H9 (cell line): Measurements from ENCODE around the gene CLN3. TPM values are rescaled to one million over a fixed set of nuclear protein-coding genes. Genes with fewer than 3 reads are reported as not detected.
"Not testable (repeated sequence)": the region's sequence is repeated elsewhere in the genome, so short reads cannot be mapped to it uniquely, and the experiment has no call there.

Source experiments
- DNase-seq: peaks from one replicate; pipeline ENCODE4 v3.0.0-alpha.2; 2017
- H2AFZ ChIP-seq: one replicate; pipeline ENCODE4 v1.6.1; 2013; ENCODE audit warnings: mild to moderate bottlenecking, low read length, control low read depth, moderate library complexity
- H2AK5ac ChIP-seq: 2 replicates; pipeline ENCODE4 v1.6.1; 2013; ENCODE audit warnings: low read length, control low read depth, mixed read lengths; ENCODE audit not compliant: insufficient read length
- H2BK120ac ChIP-seq: one replicate; pipeline ENCODE4 v1.6.1; 2013; ENCODE audit warnings: low read depth, mild to moderate bottlenecking, low read length, control low read depth, inconsistent platforms; ENCODE audit not compliant: poor library complexity, severe bottlenecking
- H2BK12ac ChIP-seq: 2 replicates; pipeline ENCODE4 v1.6.1; 2013; ENCODE audit warnings: low read length, control low read depth, mixed read lengths, low read depth; ENCODE audit not compliant: insufficient read length
- H2BK15ac ChIP-seq: 2 replicates; pipeline ENCODE4 v1.6.1; 2013; ENCODE audit warnings: low read depth, low read length, control low read depth
- H2BK20ac ChIP-seq: one replicate; pipeline ENCODE4 v1.6.1; 2013; ENCODE audit warnings: low read depth, mild to moderate bottlenecking, low read length, control low read depth, inconsistent platforms; ENCODE audit not compliant: poor library complexity, severe bottlenecking
- H2BK5ac ChIP-seq: 2 replicates; pipeline ENCODE4 v1.6.1; 2013; ENCODE audit warnings: low read length, control low read depth, mixed read lengths; ENCODE audit not compliant: insufficient read length
- H3K14ac ChIP-seq: 2 replicates; pipeline ENCODE4 v1.6.1; 2013; ENCODE audit warnings: low read length, control low read depth; ENCODE audit not compliant: insufficient read depth
- H3K18ac ChIP-seq: 2 replicates; pipeline ENCODE4 v1.6.1; 2013; ENCODE audit warnings: low read depth, mild to moderate bottlenecking, mixed read lengths, low read length, control low read depth; ENCODE audit not compliant: insufficient read length
- H3K23ac ChIP-seq: 2 replicates; pipeline ENCODE4 v1.6.1; 2013; ENCODE audit warnings: low read length, control low read depth, mixed read lengths, low read depth; ENCODE audit not compliant: insufficient read length
- H3K23me2 ChIP-seq: 2 replicates; pipeline ENCODE4 v1.6.1; 2013; ENCODE audit warnings: low read depth, mild to moderate bottlenecking, mixed read lengths, low read length, control low read depth; ENCODE audit not compliant: insufficient read length, poor library complexity, severe bottlenecking
- H3K27ac ChIP-seq: 2 replicates; pipeline ENCODE4 v1.5.1; 2013; ENCODE audit warnings: low read length, control low read depth, mixed read lengths, low read depth; ENCODE audit not compliant: insufficient read length
- H3K27me3 ChIP-seq: 2 replicates; pipeline ENCODE4 v1.6.1; 2013; ENCODE audit warnings: low read length, control low read depth, inconsistent platforms; ENCODE audit not compliant: insufficient read depth
- H3K4ac ChIP-seq: 2 replicates; pipeline ENCODE4 v1.6.1; 2013; ENCODE audit warnings: low read depth, mild to moderate bottlenecking, control low read depth, inconsistent platforms, low read length, moderate library complexity
- H3K4me1 ChIP-seq: 2 replicates; pipeline ENCODE4 v1.6.1; 2013; ENCODE audit warnings: low read length, control low read depth, inconsistent platforms; ENCODE audit not compliant: insufficient read depth
- H3K4me2 ChIP-seq: 2 replicates; pipeline ENCODE4 v1.6.1; 2013; ENCODE audit warnings: low read length, control low read depth, mixed read lengths; ENCODE audit not compliant: insufficient read length, insufficient read depth
- H3K56ac ChIP-seq: 2 replicates; pipeline ENCODE4 v1.6.1; 2013; ENCODE audit warnings: low read depth, mild to moderate bottlenecking, mixed read lengths, low read length, control low read depth; ENCODE audit not compliant: insufficient read length
- H3K79me1 ChIP-seq: 2 replicates; pipeline ENCODE4 v1.6.1; 2013; ENCODE audit warnings: low read depth, mild to moderate bottlenecking, moderate library complexity, low read length, control low read depth, inconsistent platforms; ENCODE audit not compliant: insufficient read depth, poor library complexity, severe bottlenecking
- H3K79me2 ChIP-seq: 2 replicates; pipeline ENCODE4 v1.6.1; 2013; ENCODE audit warnings: low read length, control low read depth, inconsistent platforms; ENCODE audit not compliant: insufficient read depth
- H3K9ac ChIP-seq: 2 replicates; pipeline ENCODE4 v1.6.1; 2013; ENCODE audit warnings: low read length, control low read depth, mixed read lengths; ENCODE audit not compliant: insufficient read length; ENCODE audit errors: extremely low read depth
- H3K9me3 ChIP-seq: one replicate; pipeline ENCODE4 v1.6.1; 2013; ENCODE audit warnings: low read depth, low read length, inconsistent platforms; ENCODE audit not compliant: control insufficient read depth
- H3T11ph ChIP-seq: one replicate; pipeline ENCODE4 v1.6.1; 2013; ENCODE audit warnings: mild to moderate bottlenecking, low read length, control low read depth, inconsistent platforms
- H4K20me1 ChIP-seq: one replicate; pipeline ENCODE4 v1.6.1; 2013; ENCODE audit not compliant: control insufficient read depth, insufficient read length, insufficient read depth
- H4K5ac ChIP-seq: 2 replicates; pipeline ENCODE4 v1.6.1; 2013; ENCODE audit warnings: low read depth, mild to moderate bottlenecking, mixed read lengths, low read length, control low read depth; ENCODE audit not compliant: insufficient read length
- H4K8ac ChIP-seq: replicated peaks from 2 replicates; pipeline ENCODE4 v1.6.1; 2013; ENCODE audit warnings: low read length, control low read depth, mixed read lengths, low read depth; ENCODE audit not compliant: insufficient read length
- H4K91ac ChIP-seq: 2 replicates; pipeline ENCODE4 v1.6.1; 2013; ENCODE audit warnings: low read depth, mild to moderate bottlenecking, moderate library complexity, mixed read lengths, low read length, control low read depth; ENCODE audit not compliant: insufficient read length
- H3K27ac Mint-ChIP-seq, 3 experiments: 2 replicates in 2 of 3; 3 replicates in 1 of 3; pipeline ENCODE4 v1.8.0; 2020 to 2021; ENCODE audit warnings: mixed read lengths in 3 of 3, mild to moderate bottlenecking in 1 of 3, moderate library complexity in 1 of 3
- H3K27me3 Mint-ChIP-seq: 2 replicates; pipeline ENCODE4 v1.8.0; 2021; ENCODE audit warnings: low read depth, mild to moderate bottlenecking, moderate library complexity, mixed read lengths
- H3K36me3 Mint-ChIP-seq, 3 experiments: 2 replicates in 2 of 3; 3 replicates in 1 of 3; pipeline ENCODE4 v1.8.0; 2020 to 2021; ENCODE audit warnings: low read depth in 3 of 3, mixed read lengths in 3 of 3; ENCODE audit not compliant: insufficient read depth in 1 of 3
- H3K4me1 Mint-ChIP-seq, 2 experiments: 2 replicates each; pipeline ENCODE4 v1.8.0; 2020; ENCODE audit warnings: mixed read lengths in 2 of 2
- H3K4me3 Mint-ChIP-seq, 2 experiments: 2 replicates in 1 of 2; 3 replicates in 1 of 2; pipeline ENCODE4 v1.8.0; 2020 to 2021; ENCODE audit warnings: mild to moderate bottlenecking in 2 of 2, mixed read lengths in 2 of 2, moderate library complexity in 1 of 2
- H3K9me3 Mint-ChIP-seq, 2 experiments: 2 replicates in 1 of 2; 3 replicates in 1 of 2; pipeline ENCODE4 v1.8.0; 2020; ENCODE audit warnings: mild to moderate bottlenecking in 2 of 2, mixed read lengths in 2 of 2, moderate library complexity in 1 of 2
- CTCF ChIP-seq: fragments of 200-600 bp; sonication (generic); conservative IDR thresholded peaks from 3 replicates; pipeline ENCODE4 v1.8.0; 2021; ENCODE audit warnings: antibody characterized with exemption, mild to moderate bottlenecking
- WGBS: extraction: QIAGEN DNeasy Blood & Tissue Kit; methylation state at CpG from one replicate; pipeline ENCODE4 v1.1.7; 2013; ENCODE audit warnings: missing lambda C conversion rate, low lambda C conversion rate, mixed read lengths; ENCODE audit not compliant: insufficient read length; ENCODE audit errors: extremely low coverage; 5-methylcytosine and 5-hydroxymethylcytosine counted together
- total RNA-seq: library from RNA; stranded (reverse); gene quantifications from 2 replicates; pipeline ENCODE4 v1.2.1, GENCODE V29; 2021

Gene CLN3
- total RNA-seq, 1 experiment from 2014 or later, result 21.4 TPM

DNA sequence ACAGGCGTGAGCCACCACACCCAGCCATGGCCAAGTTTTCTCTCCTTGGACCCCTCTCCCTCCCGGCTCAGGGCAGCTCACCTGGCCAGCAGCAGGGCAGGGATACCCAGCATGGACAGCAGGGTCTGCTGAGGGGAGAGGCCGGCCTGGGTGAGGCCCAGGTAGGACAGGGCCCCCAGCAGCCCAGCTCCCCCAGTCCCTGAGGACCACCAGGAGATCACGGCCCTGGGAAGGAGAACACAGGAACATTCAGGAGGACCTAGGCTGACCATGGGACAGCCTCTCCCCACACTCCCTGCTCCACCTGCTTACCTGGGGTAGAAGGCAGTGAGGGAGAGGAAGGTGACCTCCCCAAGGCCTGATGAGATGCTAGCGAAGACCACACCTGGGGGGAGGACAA is 5.6 kb downstream of the CLN3 start:
- Histone ChIP-seq H2BK12ac (no peak overlapping the region), H4K20me1 (no peaks in the 10 kb centered on the region), H3K18ac (no peak overlapping the region), H3K27ac (no peak overlapping the region), H4K5ac (no peak overlapping the region), H2BK120ac (no peak overlapping the region), H3K9ac (no peak overlapping the region), H3K56ac (no peak overlapping the region), H3K4me2 (no peak overlapping the region), H2BK15ac (no peak overlapping the region), H4K8ac (no peak overlapping the region), H2BK5ac (no peak overlapping the region), H3T11ph (no peak overlapping the region), H3K27me3 (no peaks in the 10 kb centered on the region), H3K14ac (no peak overlapping the region), H4K91ac (no peak overlapping the region), H3K79me2 (no peaks in the 10 kb centered on the region), H2AFZ (no peak overlapping the region), H3K4ac (no peak overlapping the region), H3K23ac (no peak overlapping the region), H3K9me3 (no peaks in the 10 kb centered on the region), H2BK20ac (no peak overlapping the region), H3K4me1 (no peaks in the 10 kb centered on the region), H3K23me2 (peaks cover 2% of the 10 kb centered on the region), H3K79me1 (no peaks in the 10 kb centered on the region), H2AK5ac (no peak overlapping the region)
- Mint-ChIP-seq H3K27ac (no peak overlapping the region), H3K9me3 (no peaks in the 10 kb centered on the region), H3K27me3 (no peaks in the 10 kb centered on the region), H3K4me1 (0 out of 4 replicates have a peak, but pooled peaks cover 2 to 3% of the 10 kb centered on the region in 2 experiments), H3K36me3 (peaks cover 5 to 31% (median 23%) of the 10 kb centered on the region in 3 experiments; a peak in 6 of 7 replicates), H3K4me3 (no peak overlapping the region)
- no peak for TF ChIP-seq CTCF
- no CpG with 5 or more reads among the region's 5 CpGs for WGBS
- no peak for DNase-seq

DNA sequence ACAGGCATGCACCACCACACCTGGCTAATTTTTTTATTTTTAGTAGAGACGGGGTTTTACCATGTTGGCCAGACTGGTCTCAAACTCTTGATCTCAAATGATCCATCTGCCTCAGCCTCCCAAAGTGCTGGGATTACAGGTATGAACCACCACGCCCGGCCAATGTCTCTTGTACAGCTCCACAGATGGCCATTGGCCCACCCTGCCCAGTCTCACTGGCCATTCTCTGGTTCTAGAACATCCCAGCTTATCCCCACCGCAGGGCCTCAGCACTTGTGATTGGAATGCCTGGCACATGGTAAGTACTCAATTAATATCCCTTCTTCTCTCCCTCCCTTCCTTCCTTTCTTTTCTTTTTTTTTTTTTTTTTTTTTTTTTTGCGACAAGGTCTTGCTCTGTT is 8.5 kb downstream of the CLN3 start:
- H3K4me2 ChIP-seq, H3K4ac ChIP-seq, H3K18ac ChIP-seq, H3K4me1 Mint-ChIP-seq, H3K4me1 ChIP-seq, H4K91ac ChIP-seq, H3K27me3 ChIP-seq, H2BK12ac ChIP-seq, H3K4me3 Mint-ChIP-seq, H2BK5ac ChIP-seq, H3K9ac ChIP-seq, H3K27me3 Mint-ChIP-seq, H3K79me2 ChIP-seq, H3K9me3 Mint-ChIP-seq, H3T11ph ChIP-seq, H3K9me3 ChIP-seq, H4K5ac ChIP-seq, H4K20me1 ChIP-seq, H3K79me1 ChIP-seq, H3K23ac ChIP-seq, H2BK15ac ChIP-seq, H2AK5ac ChIP-seq, H3K27ac ChIP-seq, H2BK120ac ChIP-seq, DNase-seq, H2AFZ ChIP-seq, H4K8ac ChIP-seq, H3K14ac ChIP-seq, H2BK20ac ChIP-seq, H3K56ac ChIP-seq, H3K23me2 ChIP-seq: not testable (repeated sequence)
- Mint-ChIP-seq H3K27ac (peak overlapping the region in 1 of 3 experiments; percentile 40; a peak in 1 of 7 replicates), H3K36me3 (peaks cover 5 to 26% (median 20%) of the 10 kb centered on the region in 3 experiments; a peak in 6 of 7 replicates)
- no CpG with 5 or more reads among the region's 5 CpGs for WGBS
